K562 (cell line): ENCODE results near the gene FNBP1. TPM values are rescaled to one million over a fixed set of nuclear protein-coding genes. Genes with fewer than 3 reads are reported as not detected.

Experiments
- ATAC-seq: fragments of 200-7000 bp; cut with Tn5 transposase; 3 replicates; pipeline ENCODE4 v1.9.1; 2020; ENCODE audit warnings: moderate library complexity
- BruUV-seq: library from RNA; stranded (reverse); fragments of 400-500 nt; replicated peaks from 2 replicates; lab custom pipeline; 2021; lab: Mats Ljungman, UMichigan
- CTCF ChIA-PET: fragments of 300-600 bp; formaldehyde crosslinking; extraction: SDS; loops from one replicate; lab custom pipeline; 2021; ENCODE audit warnings: low intra/inter-chr PET ratio; lab: Yijun Ruan, JAX
- POLR2A ChIA-PET: fragments of 300-600, 350-650 bp; sonication (Branson Sonifier 250); formaldehyde crosslinking; extraction: SDS; loops from one replicate; lab custom pipeline; 2021; ENCODE audit warnings: antibody characterized with exemption, inconsistent platforms; lab: Yijun Ruan, JAX
- DNase-seq, 4 experiments: peaks; one replicate each; pipeline versions ENCODE4 v3.0.0 to v3.0.0-alpha.2; 2011 to 2018; ENCODE audit warnings: low spot score in 3 of 4, mixed read lengths in 3 of 4; ENCODE audit errors: extremely low read depth in 1 of 4
- FAIRE-seq: peaks from 2 replicates; lab custom pipeline; 2011; peaks lifted over from hg19 to GRCh38; lab: Jason Lieb, UNC
- H2AFZ ChIP-seq: 2 replicates; pipeline ENCODE4 v1.6.0; 2011; ENCODE audit warnings: low read depth, low read length, control low read depth, inconsistent platforms
- H3K27ac ChIP-seq: fragments of 200-600 bp; 3 replicates; pipeline ENCODE4 v1.8.0; 2011; ENCODE audit warnings: low read depth, mild to moderate bottlenecking, control low read depth, inconsistent platforms, low read length, moderate library complexity, mixed read lengths; ENCODE audit errors: extremely low read depth
- H3K27me3 ChIP-seq, 2 experiments: fragments of 300-600 bp in 1 of 2; 2 replicates in 1 of 2; 3 replicates in 1 of 2; pipeline versions ENCODE4 v1.6.0 to v1.8.0; 2011; ENCODE audit warnings: inconsistent platforms in 2 of 2, low read length in 2 of 2, mild to moderate bottlenecking in 1 of 2, mixed read lengths in 1 of 2, moderate library complexity in 1 of 2; ENCODE audit not compliant: control insufficient read depth in 2 of 2, insufficient read depth in 2 of 2
- H3K36me3 ChIP-seq: fragments of 300-600 bp; 3 replicates; pipeline ENCODE4 v1.8.0; 2011; ENCODE audit warnings: mild to moderate bottlenecking, low read length, inconsistent platforms; ENCODE audit not compliant: control insufficient read depth, insufficient read depth
- H3K4me1 ChIP-seq, 2 experiments: fragments of 200-600 bp in 1 of 2; replicated peaks in 1 of 2; 2 replicates in 1 of 2; 3 replicates in 1 of 2; pipeline versions ENCODE4 v1.5.1 to v1.8.0; 2011; ENCODE audit warnings: inconsistent platforms in 2 of 2, low read length in 2 of 2, mild to moderate bottlenecking in 1 of 2, mixed read lengths in 1 of 2, moderate library complexity in 1 of 2; ENCODE audit not compliant: control insufficient read depth in 2 of 2, insufficient read depth in 2 of 2
- H3K4me2 ChIP-seq: 2 replicates; pipeline ENCODE4 v1.6.1; 2011; ENCODE audit warnings: low read length, control low read depth, inconsistent platforms, mixed read lengths; ENCODE audit not compliant: insufficient read depth
- H3K4me3 ChIP-seq: fragments of 200-600 bp; sonication (generic), shearing (Covaris generic); 2 replicates; pipeline ENCODE4 v1.5.1; 2016; ENCODE audit warnings: control low read depth, inconsistent platforms
- H3K79me2 ChIP-seq: fragments of 200-600 bp; 3 replicates; pipeline ENCODE4 v1.8.0; 2011; ENCODE audit warnings: low read length, inconsistent platforms; ENCODE audit not compliant: control insufficient read depth, insufficient read depth
- H3K9ac ChIP-seq, 2 experiments: 2 replicates each; pipeline versions ENCODE4 v1.6.0 to v1.6.1; 2011; ENCODE audit warnings: low read depth in 2 of 2, low read length in 2 of 2, control low read depth in 1 of 2, inconsistent platforms in 1 of 2, mild to moderate bottlenecking in 1 of 2, mixed read lengths in 1 of 2; ENCODE audit not compliant: insufficient read depth in 1 of 2
- H3K9me1 ChIP-seq: one replicate; pipeline ENCODE4 v1.6.0; 2011; ENCODE audit warnings: inconsistent platforms, mild to moderate bottlenecking, low read length, moderate library complexity; ENCODE audit not compliant: control insufficient read depth, insufficient read depth
- H3K9me3 ChIP-seq: replicated peaks from 2 replicates; pipeline ENCODE4 v1.5.1; 2011; ENCODE audit warnings: low read depth, low read length, inconsistent platforms; ENCODE audit not compliant: control insufficient read depth, insufficient read depth
- H4K20me1 ChIP-seq: replicated peaks from 2 replicates; pipeline ENCODE4 v1.6.1; 2011; ENCODE audit warnings: low read length, inconsistent platforms, mixed read lengths; ENCODE audit not compliant: control insufficient read depth, insufficient read depth
- ATF4 ChIP-seq: fragments of 450-650 bp; formaldehyde crosslinking; IDR thresholded peaks from 2 replicates; pipeline ENCODE4 v1.4.0; 2022; ENCODE audit warnings: mild to moderate bottlenecking, moderate library complexity
- CEBPG ChIP-seq, 3 experiments: fragments of 200-800 bp in 1 of 3; sonication (Bioruptor generic) in 1 of 3; sonication (generic) in 1 of 3; formaldehyde crosslinking in 1 of 3; IDR thresholded peaks in 2 of 3; conservative IDR thresholded peaks in 1 of 3; 2 replicates each; pipeline versions ENCODE4 v1.6.1 to v1.8.0; 2016 to 2022; ENCODE audit warnings: missing compliant biosample characterization in 2 of 3, missing genetic modification characterization in 2 of 3, mild to moderate bottlenecking in 1 of 3, missing genetic modification reagents in 1 of 3
- CXXC5 ChIP-seq: fragments of 250-450 bp; sonication (Bioruptor Pico); IDR thresholded peaks from 2 replicates; pipeline ENCODE4 v1.8.0; 2022; ENCODE audit warnings: inconsistent platforms, mild to moderate bottlenecking, moderate library complexity
- DIDO1 ChIP-seq: fragments of 450-650 bp; IDR thresholded peaks from 2 replicates; pipeline ENCODE4 v1.6.1; 2016; ENCODE audit warnings: low read depth, missing biosample characterization, missing genetic modification characterization
- EP300 ChIP-seq: IDR thresholded peaks from 2 replicates; pipeline ENCODE4 v1.6.1; 2012; ENCODE audit warnings: low read length, improper control_type of control experiment
- GTF2E2 ChIP-seq: fragments of 200-800 bp; sonication (Bioruptor generic); IDR thresholded peaks from 2 replicates; pipeline ENCODE4 v1.6.1; 2016; ENCODE audit warnings: missing genetic modification characterization, missing compliant biosample characterization
- HCFC1 ChIP-seq: IDR thresholded peaks from 2 replicates; pipeline ENCODE4 v1.6.1; 2012; ENCODE audit warnings: low read depth, low read length, improper control_type of control experiment
- HIVEP1 ChIP-seq: fragments of 250-450 bp; sonication (Bioruptor Pico); IDR thresholded peaks from 2 replicates; pipeline ENCODE4 v1.4.0; 2020; ENCODE audit warnings: mild to moderate bottlenecking
- JUND ChIP-seq, 2 experiments: IDR thresholded peaks; 2 replicates in 1 of 2; 3 replicates in 1 of 2; pipeline ENCODE4 v1.6.1; 2011; ENCODE audit warnings: borderline replicate concordance in 2 of 2, low read depth in 2 of 2, low read length in 2 of 2, improper control_type of control experiment in 1 of 2, missing biosample characterization in 1 of 2, missing genetic modification characterization in 1 of 2, missing genetic modification reagents in 1 of 2
- KLF13 ChIP-seq: fragments of 450-650 bp; IDR thresholded peaks from 2 replicates; pipeline ENCODE4 v1.6.1; 2016; ENCODE audit warnings: missing genetic modification characterization, low read depth, mild to moderate bottlenecking, missing compliant biosample characterization, moderate library complexity, borderline replicate concordance
- MBD1 ChIP-seq: fragments of 250-450 bp; sonication (Bioruptor Pico); IDR thresholded peaks from 2 replicates; pipeline ENCODE4 v1.8.0; 2022; ENCODE audit warnings: inconsistent platforms
- MECOM ChIP-seq: fragments of 250-450 bp; sonication (Bioruptor Pico); IDR thresholded peaks from 2 replicates; pipeline ENCODE4 v1.8.0; 2022; ENCODE audit warnings: inconsistent platforms
- NFXL1 ChIP-seq: fragments of 450-650 bp; formaldehyde crosslinking; IDR thresholded peaks from 2 replicates; pipeline ENCODE4 v1.4.0; 2021; ENCODE audit warnings: mild to moderate bottlenecking
- ZNF384 ChIP-seq: IDR thresholded peaks from 2 replicates; pipeline ENCODE4 v1.6.1; 2012; ENCODE audit warnings: low read depth, low read length, improper control_type of control experiment
- ZNF41 ChIP-seq: fragments of 250-450 bp; sonication (Bioruptor Pico); conservative IDR thresholded peaks from 2 replicates; pipeline ENCODE4 v1.4.0; 2020; ENCODE audit warnings: mild to moderate bottlenecking
- ZNF431 ChIP-seq: sonication (generic); formaldehyde crosslinking; IDR thresholded peaks from 2 replicates; pipeline ENCODE4 v1.8.0; 2022; ENCODE audit warnings: mild to moderate bottlenecking, missing genetic modification reagents
- ZNF75A ChIP-seq: fragments of 450-650 bp; formaldehyde crosslinking; IDR thresholded peaks from 2 replicates; pipeline ENCODE4 v1.4.0; 2020; ENCODE audit warnings: mild to moderate bottlenecking
- WGBS: fragments of 100-300 bp; shearing (Covaris generic); methylation state at CpG from one replicate; pipeline ENCODE4 v1.1.6; 2016; ENCODE audit warnings: low coverage, mixed read lengths; ENCODE audit not compliant: insufficient coverage; ENCODE audit errors: missing lambda C conversion rate; 5-methylcytosine and 5-hydroxymethylcytosine counted together
- in situ Hi-C: fragments of 300-500 bp; cut with MboI; formaldehyde crosslinking; loops from 4 replicates; pipeline ENCODE4 v1.15.0; 2018; ENCODE audit warnings: inconsistent platforms, mixed read lengths
- intact Hi-C: fragments of 100-400 bp; cut with micrococcal nuclease; formaldehyde crosslinking; loops from 2 replicates; pipeline ENCODE4 v1.14.2; 2022
- polyA plus RNA-seq, 8 experiments: library from polyadenylated mRNA; depleted of rRNA in 4 of 8; stranded (reverse) in 5 of 8; unstranded in 3 of 8; fragments of >200 nt; fragmentation: Nextera tagmentation in 2 of 8; fragmentation: Illumina TruSeq in 1 of 8; extraction: Ambion mirVana in 2 of 8; extraction: Trizol in 1 of 8; gene quantifications; 2 replicates each; pipeline versions ENCODE4 v1.2.1 to v1.2.3, GENCODE V29; 2011 to 2014; ENCODE audit warnings: inconsistent platforms in 1 of 8, missing spikeins in 1 of 8
- total RNA-seq, 7 experiments: library from RNA; depleted of rRNA in 6 of 7; stranded (reverse); fragments of >200 nt in 6 of 7; fragmentation: Illumina TruSeq in 2 of 7; extraction: Trizol in 2 of 7; gene quantifications; 2 replicates each; pipeline versions ENCODE4 v1.2.1 to v1.2.3, GENCODE V29; 2011 to 2021; ENCODE audit warnings: low replicate concordance in 1 of 7

Gene FNBP1
- total and polyA plus RNA-seq, 9 of the 15 experiments (the other 6 are each of a cell fraction or from before 2014, with no cell fraction given): 1.8 to 14.9 (median 7.6) TPM

- Histone ChIP-seq H3K36me3 (no peaks in the 10 kb centered on the region), H3K4me3 (no peak overlapping the region), H3K27ac (0 out of 3 replicates have a peak overlapping the region, but pooled peaks have one; percentile 12), H3K4me1 (peaks cover 9 to 23% of the 10 kb centered on the region in 2 experiments), H4K20me1 (no peaks in the 10 kb centered on the region), H3K27me3 (no peaks in the 10 kb centered on the region), H3K4me2 (no peak overlapping the region), H2AFZ (peak overlapping the region; percentile 66), H3K79me2 (no peaks in the 10 kb centered on the region), H3K9me1 (no peaks in the 10 kb centered on the region), H3K9ac (no peak overlapping the region), H3K9me3 (0 out of 2 replicates have a peak, but pooled peaks cover 1% of the 10 kb centered on the region)
- intact Hi-C loops: no loop called here
- FAIRE-seq (no peak), DNase-seq (peak in 2 of 4 experiments; percentile 4 to 35), ATAC-seq (peak; percentile 55)
- WGBS: 54% methylated on average over 17 of the region's 17 CpGs
- CTCF ChIA-PET: interaction anchor here (0.7 kb wide), 1 partner anchor 971 kb away, joined by 3 read pairs; no protein-coding TSS in a partner anchor
- POLR2A ChIA-PET: interaction anchor here (0.7 to 1.5 kb wide), 6 partner anchors 9 to 33 kb away, joined by 3 to 4 read pairs (median 3); no protein-coding TSS in a partner anchor
- in situ Hi-C loops: no loop called here
- BruUV-seq: no TSS peak
- TF ChIP-seq ZNF41: 0 out of 2 replicates have a peak, but pooled peaks have one; percentile 21
- TF ChIP-seq ATF4: peak; percentile 68
- peak; percentile 15; the same call in 1 of the 2 replicates for TF ChIP-seq HCFC1
- 0 out of 2 replicates have a peak, but pooled peaks have one; percentile 21 for TF ChIP-seq HIVEP1 (CRISPR knock-in tag)
- TF ChIP-seq CEBPG (CRISPR knock-in tag; IDR thresholded peaks at IDR 0.05): peak; percentile 83
- TF ChIP-seq CEBPG (tag; conservative IDR thresholded peaks at IDR 0.05 in 1 of 2, IDR thresholded peaks at IDR 0.05 in 1 of 2): peak in 1 of 2 experiments; percentile 85; a peak in 2 of 4 replicates
- no peak for TF ChIP-seq GTF2E2
- no peak for TF ChIP-seq ZNF75A (CRISPR knock-in tag)
- TF ChIP-seq DIDO1 (tag): peak; percentile 31; the same call in 1 of the 2 replicates
- TF ChIP-seq MECOM (CRISPR knock-in tag): 0 out of 2 replicates have a peak, but pooled peaks have one; percentile 38
- peak; percentile 72; the same call in 1 of the 2 replicates for TF ChIP-seq ZNF384
- TF ChIP-seq CXXC5 (CRISPR knock-in tag): 0 out of 2 replicates have a peak, but pooled peaks have one; percentile 26
- TF ChIP-seq KLF13: no peak
- peak; percentile 21 for TF ChIP-seq JUND (IDR thresholded peaks at IDR 0.05; ENCODE audit: borderline replicate concordance, low read depth, low read length)
- no peak for TF ChIP-seq JUND (tag; IDR thresholded peaks at IDR 0.05; ENCODE audit: borderline replicate concordance, low read depth, low read length)
- TF ChIP-seq ZNF431 (CRISPR knock-in tag): no peak
- TF ChIP-seq NFXL1: peak; percentile 52; the same call in 1 of the 2 replicates
- TF ChIP-seq EP300: peak; percentile 75
- TF ChIP-seq MBD1 (CRISPR knock-in tag): peak; percentile 73
Measured at GRCh38 chr9:129895376-129896268, 147.4 kb downstream of the FNBP1 start.
